Panc1 (cell line): ENCODE results near the gene ARHGEF26.

Experiments
- CTCF ChIP-seq: fragments of 450-650 bp; IDR thresholded peaks from 2 replicates; pipeline ENCODE4 v1.5.1; 2017; ENCODE audit warnings: mild to moderate bottlenecking
- POLR2AphosphoS5 ChIP-seq: IDR thresholded peaks from 2 replicates; pipeline ENCODE4 v1.6.1; 2012; ENCODE audit warnings: mild to moderate bottlenecking, low read depth, low read length, moderate library complexity
- REST ChIP-seq, 2 experiments: IDR thresholded peaks; 2 replicates each; pipeline ENCODE4 v1.6.1; 2011 to 2012; ENCODE audit warnings: low read depth in 2 of 2, control low read depth in 1 of 2, low read length in 1 of 2, mild to moderate bottlenecking in 1 of 2, moderate library complexity in 1 of 2; ENCODE audit not compliant: insufficient read depth in 1 of 2
- TCF7L2 ChIP-seq: IDR thresholded peaks from 2 replicates; pipeline ENCODE4 v1.6.1; 2011; ENCODE audit warnings: mild to moderate bottlenecking, low read depth, low read length, inconsistent platforms

DNA sequence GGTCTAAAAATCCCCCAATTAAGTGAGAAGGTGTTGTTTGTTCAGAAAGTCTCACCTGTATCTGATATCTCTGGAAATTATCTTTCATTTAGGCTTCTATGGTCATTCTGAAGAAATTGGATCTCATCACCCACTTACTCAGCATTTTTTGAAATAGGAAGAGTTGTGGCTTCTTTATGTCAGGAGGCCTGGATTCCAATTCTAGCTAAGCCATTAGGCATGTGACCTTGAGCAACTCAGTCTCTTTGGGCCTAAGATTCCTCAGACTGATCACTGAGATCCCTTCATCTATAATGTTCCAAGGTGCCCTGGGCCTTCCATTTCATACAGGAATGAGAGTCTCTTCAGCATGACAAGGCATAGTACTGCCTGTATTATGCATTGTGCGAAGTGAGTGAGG, 70.3 kb downstream of the ARHGEF26 start:
- TF ChIP-seq CTCF (no peak), POLR2AphosphoS5 (no peak), TCF7L2 (no peak), REST (IDR thresholded peaks at IDR 0.05; ENCODE audit: insufficient read depth in 1 of 2, low read depth in 2 of 2, low read length in 1 of 2) (no peak)
